Fibroblast of the aortic adventitia (primary cell): ENCODE results near the gene CCL16. TPM values are rescaled to one million over a fixed set of nuclear protein-coding genes. Genes with fewer than 3 reads are reported as not detected.
A peak's percentile ranks its signal among the peaks of the same experiment; 100 is the strongest.
"Not testable (repeated sequence)": the region's sequence is repeated elsewhere in the genome, so short reads cannot be mapped to it uniquely, and the experiment has no call there.

Experiments
- DNase-seq: peaks from one replicate; pipeline ENCODE4 v3.0.0-alpha.2; 2010; ENCODE audit warnings: low read depth
- H3K4me3 ChIP-seq: 2 replicates; pipeline ENCODE4 v1.5.1; 2011; ENCODE audit warnings: low read depth, mild to moderate bottlenecking, control low read depth, low read length, moderate library complexity
- CTCF ChIP-seq: IDR thresholded peaks from 2 replicates; pipeline ENCODE4 v1.5.1; 2011; ENCODE audit warnings: mild to moderate bottlenecking, low read length, control low read depth, inconsistent platforms; ENCODE audit not compliant: insufficient read depth
- total RNA-seq: library from RNA; depleted of rRNA; stranded (reverse); fragments of >200 nt; gene quantifications from 2 replicates; pipeline ENCODE4 v1.2.3, GENCODE V29; 2012; ENCODE audit warnings: low replicate concordance

The CCL16 gene
- total RNA-seq, 1 donor: not detected

DNA sequence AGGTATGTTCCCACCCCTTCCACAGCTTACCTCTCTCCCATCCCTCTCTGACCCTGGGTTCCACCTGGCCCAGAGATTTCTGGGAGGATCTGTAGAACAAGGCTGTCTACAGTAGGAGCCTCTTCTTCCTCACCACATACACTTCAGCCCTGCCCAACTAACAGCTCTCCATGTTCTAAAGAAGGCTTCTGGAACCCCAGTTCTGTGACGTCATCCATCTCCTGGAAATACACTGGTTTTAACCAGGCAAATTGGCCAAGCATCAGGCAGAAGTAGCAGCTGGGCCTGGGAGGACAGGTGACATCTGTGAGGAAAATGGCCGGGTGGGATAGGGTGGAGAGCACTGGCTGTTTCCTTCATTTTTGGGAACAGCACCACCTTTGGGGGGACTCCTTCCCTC, 37.8 kb downstream of the CCL16 start, which contains the start of gene LYZL6:
TSS of gene LYZL6 (minus strand) at position 177 of the 400 bp plus-strand sequence. CDS start 4,357 bp downstream, outside the sequence.
- no peak within 1 kb of the TSS for H3K4me3 ChIP-seq
- no peak for DNase-seq
- no peak for TF ChIP-seq CTCF

- no peak for TF ChIP-seq CTCF
- H3K4me3 ChIP-seq: no peak overlapping the region
- no peak for DNase-seq
These were observed 38.6 kb downstream of the CCL16 start for GRCh38 chr17:35942588-35943186.

DNA sequence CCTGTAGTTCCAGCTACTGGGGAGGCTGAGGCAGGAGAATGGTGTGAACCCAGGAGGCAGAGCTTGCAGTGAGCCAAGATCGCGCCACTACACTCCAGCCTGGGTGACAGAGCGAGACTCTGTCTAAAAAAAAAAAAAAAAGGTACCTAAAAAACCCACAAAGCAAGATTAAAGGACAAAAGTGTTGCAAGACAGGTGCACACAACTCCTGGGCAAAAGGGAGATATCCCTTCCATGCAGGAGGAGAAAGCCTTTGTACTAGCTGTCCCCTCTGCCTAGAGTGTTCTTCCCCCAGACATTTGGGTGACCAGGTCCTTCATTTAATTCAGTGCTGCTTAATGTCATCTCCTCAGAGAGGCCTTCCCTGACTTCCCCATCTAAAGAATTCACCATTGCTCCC, 42.8 kb downstream of the CCL16 start:
- H3K4me3 ChIP-seq, DNase-seq: not testable (repeated sequence)

GRCh38 chr17:35936063-35936462, 45.2 kb downstream of the CCL16 start:
- H3K4me3 ChIP-seq: no peak overlapping the region
- no peak for DNase-seq
- no peak for TF ChIP-seq CTCF

- DNase-seq: peak; percentile 5
- no peak for TF ChIP-seq CTCF
- no peak overlapping the region for H3K4me3 ChIP-seq
These were observed 46.5 kb downstream of the CCL16 start for GRCh38 chr17:35934760-35935159.

GRCh38 chr17:35932586-35932985, 48.7 kb downstream of the CCL16 start:
- DNase-seq: peak; percentile 57
- no peak for TF ChIP-seq CTCF
- H3K4me3 ChIP-seq: no peak overlapping the region

GRCh38 chr17:35931794-35932425, 49.4 kb downstream of the CCL16 start:
- TF ChIP-seq CTCF: no peak
- no peak overlapping the region for H3K4me3 ChIP-seq

More at GRCh38 chr17:35931794-35932425, 49.4 kb downstream of the CCL16 start:
- DNase-seq: peak; percentile 70
